ENCODE measurements around the gene SH3PXD2A. TPM values are rescaled to one million over a fixed set of nuclear protein-coding genes. Genes with fewer than 3 reads are reported as not detected.

SH3PXD2A gene
- total and polyA plus RNA-seq, 12 donors, result 5.7 to 34.5 (median 19.2) TPM

DNA sequence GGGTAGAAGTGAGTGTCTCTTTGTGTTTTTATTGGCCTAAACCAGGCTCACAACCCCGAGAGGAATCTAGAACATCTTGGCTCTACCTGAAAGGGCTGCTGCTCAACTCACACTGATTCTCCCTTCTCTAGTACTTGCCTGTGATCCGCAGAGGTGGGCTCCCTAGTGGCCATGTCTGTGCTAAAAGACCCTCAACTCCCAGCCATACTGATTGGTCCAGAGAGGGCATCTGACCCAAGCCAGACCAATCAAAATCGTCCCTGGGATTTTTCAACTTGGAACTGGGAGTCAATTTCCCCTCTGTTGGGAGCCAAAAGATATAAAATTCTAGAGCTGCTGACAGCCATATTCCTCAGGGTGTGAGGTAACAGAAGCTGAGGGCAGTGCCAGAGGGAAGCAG is 55.3 kb downstream of the SH3PXD2A start:
- TF ChIP-seq, protein P1, sequence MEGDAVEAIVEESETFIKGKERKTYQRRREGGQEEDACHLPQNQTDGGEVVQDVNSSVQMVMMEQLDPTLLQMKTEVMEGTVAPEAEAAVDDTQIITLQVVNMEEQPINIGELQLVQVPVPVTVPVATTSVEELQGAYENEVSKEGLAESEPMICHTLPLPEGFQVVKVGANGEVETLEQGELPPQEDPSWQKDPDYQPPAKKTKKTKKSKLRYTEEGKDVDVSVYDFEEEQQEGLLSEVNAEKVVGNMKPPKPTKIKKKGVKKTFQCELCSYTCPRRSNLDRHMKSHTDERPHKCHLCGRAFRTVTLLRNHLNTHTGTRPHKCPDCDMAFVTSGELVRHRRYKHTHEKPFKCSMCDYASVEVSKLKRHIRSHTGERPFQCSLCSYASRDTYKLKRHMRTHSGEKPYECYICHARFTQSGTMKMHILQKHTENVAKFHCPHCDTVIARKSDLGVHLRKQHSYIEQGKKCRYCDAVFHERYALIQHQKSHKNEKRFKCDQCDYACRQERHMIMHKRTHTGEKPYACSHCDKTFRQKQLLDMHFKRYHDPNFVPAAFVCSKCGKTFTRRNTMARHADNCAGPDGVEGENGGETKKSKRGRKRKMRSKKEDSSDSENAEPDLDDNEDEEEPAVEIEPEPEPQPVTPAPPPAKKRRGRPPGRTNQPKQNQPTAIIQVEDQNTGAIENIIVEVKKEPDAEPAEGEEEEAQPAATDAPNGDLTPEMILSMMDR (IDR thresholded peaks at IDR 0.05), result no peak
- no peak for TF ChIP-seq POLR2A (IDR thresholded peaks at IDR 0.05)
- no peaks in the 10 kb centered on the region for H3K27me3 ChIP-seq
- H3K36me3 ChIP-seq (replicated peaks in 1 of 2), result no peaks in the 10 kb centered on the region
- intact Hi-C loops (cut with DNase I), result no loop called here
- 80 to 94% (median 87%) methylated on average over 3 of the region's 3 CpGs for WGBS, 4 donors
- H3K4me1 ChIP-seq (replicated peaks in 1 of 2), result no peaks in the 10 kb centered on the region
- no peak overlapping the region for H3K4me3 ChIP-seq
- H3K9me3 ChIP-seq (replicated peaks in 1 of 3), result no peaks in the 10 kb centered on the region
- DNase-seq, result no peak
- no peak overlapping the region for H3K27ac ChIP-seq

DNA sequence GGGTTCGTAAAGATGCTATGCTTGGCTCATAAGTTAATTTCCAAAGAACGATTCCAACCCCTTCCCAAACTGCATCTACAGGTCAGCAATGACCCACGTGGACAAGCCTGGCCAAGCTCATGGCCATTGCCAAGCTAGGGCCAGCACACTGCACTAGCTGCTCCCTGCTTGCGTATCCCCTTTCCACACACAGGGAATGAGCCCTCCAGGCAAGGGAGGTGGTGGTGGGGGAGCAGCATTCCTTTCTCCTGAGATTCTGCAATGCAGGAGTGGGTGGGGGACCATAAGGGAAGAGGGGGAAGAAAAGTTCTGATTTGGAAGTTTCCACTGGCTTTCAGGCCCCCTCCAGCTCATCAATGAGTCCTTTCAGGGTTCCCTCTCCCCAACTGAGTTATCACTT is 56.0 kb downstream of the SH3PXD2A start:
- no peaks in the 10 kb centered on the region for H3K4me1 ChIP-seq (replicated peaks in 1 of 2)
- H3K27ac ChIP-seq, result no peak overlapping the region
- no peak overlapping the region for H3K4me3 ChIP-seq
- WGBS, 4 donors, result 89 to 97% (median 94%) methylated on average over 3 to 4 of the region's 4 CpGs
- no peak for DNase-seq
- intact Hi-C loops (cut with DNase I), result no loop called here
- no peaks in the 10 kb centered on the region for H3K27me3 ChIP-seq
- no peaks in the 10 kb centered on the region for H3K9me3 ChIP-seq (replicated peaks in 1 of 3)
- H3K36me3 ChIP-seq (replicated peaks in 1 of 2), result no peaks in the 10 kb centered on the region
- TF ChIP-seq POLR2A (IDR thresholded peaks at IDR 0.05), result no peak
- TF ChIP-seq, protein P1 (IDR thresholded peaks at IDR 0.05), result no peak

DNA sequence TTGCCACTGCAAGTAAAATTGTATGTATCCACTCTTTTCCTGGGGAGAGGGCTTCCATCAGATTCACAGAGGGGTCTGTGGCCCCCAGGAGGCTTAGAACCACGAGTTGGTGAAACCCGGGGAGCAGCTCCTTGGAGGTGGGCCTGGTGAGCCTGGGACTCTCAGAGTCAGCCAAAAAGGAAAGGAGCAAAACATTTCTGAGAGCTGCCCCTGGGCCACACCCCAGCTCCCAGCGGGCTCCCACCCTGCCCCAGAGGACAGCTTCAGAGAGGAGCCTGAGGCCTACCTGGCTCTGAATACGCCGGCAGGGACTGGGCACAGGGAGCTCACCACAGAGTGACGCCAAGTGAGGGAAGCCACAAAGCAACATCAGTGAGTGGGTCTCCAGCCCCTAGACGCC is 56.9 kb downstream of the SH3PXD2A start:
- H3K27ac ChIP-seq, result no peak overlapping the region

DNA sequence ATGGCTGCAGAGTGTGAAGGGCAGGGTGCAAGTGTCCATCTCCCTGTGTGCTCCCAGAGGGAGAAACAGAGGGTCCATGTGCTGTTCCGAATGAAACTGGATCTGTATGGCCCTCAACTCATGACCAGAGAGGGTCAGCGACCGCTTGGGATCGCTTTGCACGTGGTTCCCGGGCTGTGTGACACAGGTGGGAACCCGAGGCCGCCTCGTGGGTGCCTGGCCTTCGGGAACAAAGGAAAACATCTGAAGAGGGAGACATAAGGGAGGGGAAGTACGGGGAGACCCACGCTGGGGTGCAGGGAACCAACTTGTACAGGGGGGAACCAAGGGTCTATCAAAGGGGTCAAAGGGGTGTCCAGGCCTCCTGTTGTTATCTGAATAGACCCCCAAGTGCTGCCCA is 57.5 kb downstream of the SH3PXD2A start:
- H3K4me1 ChIP-seq (replicated peaks in 1 of 2), result no peaks in the 10 kb centered on the region
- no peak for DNase-seq
- no peak overlapping the region for H3K27ac ChIP-seq
- no peaks in the 10 kb centered on the region for H3K36me3 ChIP-seq (replicated peaks in 1 of 2)
- no peak overlapping the region for H3K4me3 ChIP-seq
- intact Hi-C loops (cut with DNase I), result no loop called here
- TF ChIP-seq, protein P1 (IDR thresholded peaks at IDR 0.05), result no peak
- TF ChIP-seq POLR2A (IDR thresholded peaks at IDR 0.05), result no peak
- WGBS, 4 donors, result 92 to 96% (median 92%) methylated on average over 12 of the region's 12 CpGs
- H3K27me3 ChIP-seq, result no peaks in the 10 kb centered on the region
- no peaks in the 10 kb centered on the region for H3K9me3 ChIP-seq (replicated peaks in 1 of 3)

More for the DNA sequence above, 56.9 kb downstream of the SH3PXD2A start:
- Histone ChIP-seq H3K4me3 (no peak overlapping the region), H3K36me3 (replicated peaks in 1 of 2) (no peaks in the 10 kb centered on the region), H3K4me1 (replicated peaks in 1 of 2) (no peaks in the 10 kb centered on the region), H3K27me3 (no peaks in the 10 kb centered on the region), H3K9me3 (replicated peaks in 1 of 3) (no peaks in the 10 kb centered on the region)
- intact Hi-C loops (cut with DNase I), result no loop called here
- no peak for TF ChIP-seq POLR2A (IDR thresholded peaks at IDR 0.05)
- WGBS, 4 donors, result 89 to 98% (median 94%) methylated on average over 4 to 7 of the region's 7 CpGs
- no peak for DNase-seq

DNA sequence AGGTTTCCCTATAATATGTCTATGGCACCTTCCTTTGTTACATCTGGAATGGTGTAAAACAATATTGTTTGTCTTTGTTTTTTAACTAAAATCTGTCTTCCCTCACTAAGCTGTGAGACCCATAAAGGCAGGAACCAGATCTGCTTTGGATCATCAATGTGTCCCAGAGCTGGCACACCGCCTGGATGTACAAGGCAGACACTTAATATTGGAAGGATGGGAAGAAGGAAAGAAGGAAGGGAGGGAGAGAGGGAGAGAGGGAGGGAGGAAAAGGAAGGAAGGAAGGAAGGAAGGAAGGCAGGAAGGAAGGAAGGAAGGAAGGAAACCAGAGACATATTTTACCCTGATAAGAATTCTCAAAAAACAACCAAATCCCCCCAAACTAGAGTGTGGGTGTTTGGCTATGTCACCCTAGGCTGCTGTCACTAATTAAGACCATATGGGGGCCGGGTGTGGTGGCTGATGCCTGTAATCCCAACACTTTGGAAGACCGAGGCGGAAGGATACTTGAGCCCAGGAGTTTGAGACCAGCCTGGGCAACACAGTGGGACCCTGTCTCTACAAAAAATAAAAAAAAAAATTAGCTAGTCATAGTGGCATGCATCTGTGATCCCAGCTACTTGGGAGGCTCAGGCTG is 59.6 kb downstream of the SH3PXD2A start:
- WGBS, 4 donors, result 81 to 90% (median 87%) methylated on average over 4 of the region's 4 CpGs
- DNase-seq, result no peak
- H3K27me3 ChIP-seq, result no peaks in the 10 kb centered on the region
- H3K36me3 ChIP-seq (replicated peaks in 1 of 2), result no peaks in the 10 kb centered on the region
- TF ChIP-seq POLR2A (IDR thresholded peaks at IDR 0.05), result no peak
- TF ChIP-seq, protein P1 (IDR thresholded peaks at IDR 0.05), result no peak
- H3K9me3 ChIP-seq (replicated peaks in 1 of 3), result no peaks in the 10 kb centered on the region
- H3K4me3 ChIP-seq, result no peak overlapping the region
- H3K27ac ChIP-seq, result no peak overlapping the region
- intact Hi-C loops (cut with DNase I), result no loop called here
- H3K4me1 ChIP-seq (replicated peaks in 1 of 2), result no peaks in the 10 kb centered on the region

Measured in adrenal gland (tissue), 12 donors.